Panc1 (cell line): Measurements from ENCODE around the gene EIF4E2.

Source experiments
- CTCF ChIP-seq: fragments of 450-650 bp; IDR thresholded peaks from 2 replicates; pipeline ENCODE4 v1.5.1; 2017; ENCODE audit warnings: mild to moderate bottlenecking
- POLR2AphosphoS5 ChIP-seq: IDR thresholded peaks from 2 replicates; pipeline ENCODE4 v1.6.1; 2012; ENCODE audit warnings: mild to moderate bottlenecking, low read depth, low read length, moderate library complexity
- REST ChIP-seq, 2 experiments: IDR thresholded peaks; 2 replicates each; pipeline ENCODE4 v1.6.1; 2011 to 2012; ENCODE audit warnings: low read depth in 2 of 2, control low read depth in 1 of 2, low read length in 1 of 2, mild to moderate bottlenecking in 1 of 2, moderate library complexity in 1 of 2; ENCODE audit not compliant: insufficient read depth in 1 of 2
- SIN3A ChIP-seq: IDR thresholded peaks from 2 replicates; pipeline ENCODE4 v1.6.1; 2012; ENCODE audit warnings: low read depth, mild to moderate bottlenecking, low read length, moderate library complexity, borderline replicate concordance; ENCODE audit not compliant: insufficient read depth
- TCF7L2 ChIP-seq: IDR thresholded peaks from 2 replicates; pipeline ENCODE4 v1.6.1; 2011; ENCODE audit warnings: mild to moderate bottlenecking, low read depth, low read length, inconsistent platforms

GRCh38 chr2:232581725-232582124, 31.2 kb downstream of the EIF4E2 start:
- TF ChIP-seq POLR2AphosphoS5 (no peak), CTCF (no peak), SIN3A (no peak), REST (IDR thresholded peaks at IDR 0.05; ENCODE audit: insufficient read depth in 1 of 2, low read depth in 2 of 2, low read length in 1 of 2) (no peak), TCF7L2 (no peak)
